HepG2 (cell line): Measurements from ENCODE around the gene ST7L. TPM values are rescaled to one million over a fixed set of nuclear protein-coding genes. Genes with fewer than 3 reads are reported as not detected.

Experiments
- ATAC-seq: fragments of 200-7000 bp; cut with Tn5 transposase; 3 replicates; pipeline ENCODE4 v1.9.1; 2020; ENCODE audit warnings: mild to moderate bottlenecking, moderate library complexity
- BruUV-seq: library from RNA; stranded (reverse); fragments of 400-500 nt; replicated peaks from 2 replicates; lab custom pipeline; 2021; lab: Mats Ljungman, UMichigan
- CTCF ChIA-PET: fragments of 300-600 bp; formaldehyde crosslinking; extraction: SDS; loops from one replicate; lab custom pipeline; 2021; ENCODE audit warnings: low total read pairs, inconsistent platforms, low intra/inter-chr PET ratio; lab: Yijun Ruan, JAX
- POLR2A ChIA-PET: fragments of 350-600 bp; sonication (Branson Sonifier 250); formaldehyde crosslinking; loops from one replicate; lab custom pipeline; 2020; ENCODE audit warnings: antibody characterized with exemption, inconsistent platforms; lab: Yijun Ruan, JAX
- DNase-seq: peaks from one replicate; pipeline ENCODE4 v3.0.0-alpha.2; 2015; ENCODE audit warnings: low spot score
- FAIRE-seq: peaks from 3 replicates; lab custom pipeline; 2011; peaks lifted over from hg19 to GRCh38; lab: Jason Lieb, UNC
- H2AFZ ChIP-seq: one replicate; pipeline ENCODE4 v1.6.1; 2011; ENCODE audit warnings: low read length, inconsistent platforms
- H3K27ac ChIP-seq: fragments of 300-600 bp; 3 replicates; pipeline ENCODE4 v1.8.0; 2011; ENCODE audit warnings: mixed run types, mild to moderate bottlenecking, mixed read lengths, low read length, inconsistent platforms; ENCODE audit not compliant: insufficient read depth; ENCODE audit errors: extremely low read length
- H3K27me3 ChIP-seq, 2 experiments: fragments of 200-600 bp in 1 of 2; 2 replicates in 1 of 2; 3 replicates in 1 of 2; pipeline versions ENCODE4 v1.6.0 to v1.8.0; 2011; ENCODE audit warnings: low read length in 2 of 2, mild to moderate bottlenecking in 2 of 2, moderate library complexity in 2 of 2, inconsistent platforms in 1 of 2; ENCODE audit not compliant: insufficient read depth in 2 of 2, control insufficient read depth in 1 of 2
- H3K36me3 ChIP-seq, 2 experiments: fragments of 200-600 bp in 1 of 2; replicated peaks in 1 of 2; 2 replicates in 1 of 2; 3 replicates in 1 of 2; pipeline versions ENCODE4 v1.5.1 to v1.8.0; 2011; ENCODE audit warnings: low read length in 2 of 2, inconsistent platforms in 1 of 2; ENCODE audit not compliant: insufficient read depth in 2 of 2, control insufficient read depth in 1 of 2
- H3K4me1 ChIP-seq: 2 replicates; pipeline ENCODE4 v1.5.1; 2012; ENCODE audit warnings: low read length, inconsistent platforms; ENCODE audit not compliant: insufficient read depth
- H3K4me2 ChIP-seq: 2 replicates; pipeline ENCODE4 v1.6.0; 2011; ENCODE audit warnings: low read depth, low read length, inconsistent platforms
- H3K4me3 ChIP-seq, 3 experiments: fragments of 200-600 bp in 1 of 3; sonication (generic), shearing (Covaris generic) in 1 of 3; replicated peaks in 1 of 3; 2 replicates each; pipeline ENCODE4 v1.5.1; 2011 to 2016; ENCODE audit warnings: low read length in 3 of 3, inconsistent platforms in 2 of 3, low read depth in 2 of 3, mild to moderate bottlenecking in 2 of 3, control low read depth in 1 of 3, mixed read lengths in 1 of 3; ENCODE audit not compliant: insufficient read depth in 1 of 3
- H3K79me2 ChIP-seq: one replicate; pipeline ENCODE4 v1.6.1; 2011; ENCODE audit warnings: low read length, inconsistent platforms; ENCODE audit not compliant: insufficient read depth
- H3K9ac ChIP-seq: 2 replicates; pipeline ENCODE4 v1.6.0; 2011; ENCODE audit warnings: mild to moderate bottlenecking, low read depth, low read length, inconsistent platforms; ENCODE audit not compliant: insufficient read depth
- H3K9me3 ChIP-seq: 2 replicates; pipeline ENCODE4 v1.5.1; 2012; ENCODE audit warnings: mild to moderate bottlenecking, low read length
- H4K20me1 ChIP-seq: 2 replicates; pipeline ENCODE4 v1.6.0; 2011; ENCODE audit warnings: inconsistent platforms, mild to moderate bottlenecking, low read length, moderate library complexity; ENCODE audit not compliant: insufficient read depth
- ATAD3A ChIP-seq: sonication (generic); formaldehyde crosslinking; IDR thresholded peaks from 2 replicates; pipeline ENCODE4 v1.4.0; 2020; ENCODE audit warnings: missing genetic modification reagents
- FOXA1 ChIP-seq, 2 experiments: fragments of 450-650 bp in 1 of 2; sonication (generic) in 1 of 2; formaldehyde crosslinking in 1 of 2; IDR thresholded peaks; 2 replicates each; pipeline versions ENCODE4 v1.4.0 to v1.6.1; 2016 to 2020; ENCODE audit warnings: missing genetic modification reagents in 1 of 2
- PCBP1 ChIP-seq: fragments of 200-400 bp; formaldehyde crosslinking; IDR thresholded peaks from 2 replicates; pipeline ENCODE4 v1.6.1; 2017; ENCODE audit warnings: mild to moderate bottlenecking, low read depth, low read length, borderline replicate concordance
- SNRNP70 ChIP-seq: fragments of 200-400 bp; formaldehyde crosslinking; IDR thresholded peaks from 2 replicates; pipeline ENCODE4 v1.6.1; 2017; ENCODE audit warnings: mild to moderate bottlenecking, low read depth, low read length, moderate library complexity
- U2AF1 ChIP-seq: fragments of 200-400 bp; formaldehyde crosslinking; optimal IDR thresholded peaks from 2 replicates; pipeline ENCODE3; 2017; ENCODE audit warnings: mild to moderate bottlenecking, low read depth, low read length
- ZNF235 ChIP-seq: sonication (generic); formaldehyde crosslinking; IDR thresholded peaks from 2 replicates; pipeline ENCODE4 v1.8.1; 2023; ENCODE audit warnings: mild to moderate bottlenecking, missing genetic modification reagents, borderline replicate concordance
- ZNF891 ChIP-seq: sonication (generic); formaldehyde crosslinking; IDR thresholded peaks from 2 replicates; pipeline ENCODE4 v1.5.0; 2020; ENCODE audit warnings: mild to moderate bottlenecking, missing genetic modification reagents
- ZSCAN25 ChIP-seq: sonication (generic); formaldehyde crosslinking; IDR thresholded peaks from 2 replicates; pipeline ENCODE4 v1.8.0; 2022; ENCODE audit warnings: mild to moderate bottlenecking, missing genetic modification reagents
- WGBS: methylation state at CpG from one replicate; pipeline ENCODE4 v1.1.6; 2017; ENCODE audit warnings: low lambda C conversion rate; 5-methylcytosine and 5-hydroxymethylcytosine counted together
- in situ Hi-C: cut with HindIII; loops from 2 replicates; pipeline ENCODE4 v1.10.0; 2017; ENCODE audit warnings: low pct_unique_long_range_greater_than_20kb; ENCODE audit not compliant: extremely low pct_ligation_motif_present
- intact Hi-C: fragments of 100-400 bp; cut with micrococcal nuclease; formaldehyde crosslinking; loops from one replicate; pipeline ENCODE4 v1.10.0; 2022; ENCODE audit not compliant: unreplicated experiment
- polyA plus RNA-seq, 8 experiments: library from polyadenylated mRNA; depleted of rRNA in 3 of 8; stranded (reverse) in 7 of 8; unstranded in 1 of 8; fragments of >200 nt; fragmentation: Illumina TruSeq in 4 of 8; extraction: Trizol in 4 of 8; gene quantifications; 2 replicates each; pipeline versions ENCODE4 v1.2.1 to v1.2.3, GENCODE V29; 2011 to 2016; ENCODE audit warnings: low read depth in 4 of 8, missing spikeins in 1 of 8, mixed read lengths in 1 of 8; ENCODE audit not compliant: insufficient read depth in 1 of 8
- total RNA-seq, 5 experiments: library from RNA; depleted of rRNA; stranded (reverse); fragments of >200 nt; fragmentation: Illumina TruSeq; extraction: Trizol; gene quantifications; 2 replicates each; pipeline ENCODE4 v1.2.3, GENCODE V29; 2016; ENCODE audit warnings: low read depth in 1 of 5
- TF ChIP-seq, protein P1 (sequence below): sonication (generic); formaldehyde crosslinking; IDR thresholded peaks from 2 replicates; pipeline ENCODE4 v1.8.0; 2022; ENCODE audit warnings: mild to moderate bottlenecking, missing genetic modification reagents, borderline replicate concordance
- TF ChIP-seq, protein P2 (sequence below): sonication (generic); formaldehyde crosslinking; IDR thresholded peaks from 2 replicates; pipeline ENCODE4 v1.4.0; 2020; ENCODE audit warnings: missing genetic modification reagents; ENCODE audit errors: not compliant biosample characterization
- TF ChIP-seq, protein P3 (sequence below): sonication (generic); formaldehyde crosslinking; IDR thresholded peaks from 2 replicates; pipeline ENCODE4 v1.8.0; 2022; ENCODE audit warnings: mild to moderate bottlenecking, missing genetic modification reagents, moderate library complexity
- TF ChIP-seq, protein P4 (sequence below): sonication (generic); formaldehyde crosslinking; IDR thresholded peaks from 2 replicates; pipeline ENCODE4 v1.8.0; 2022; ENCODE audit warnings: missing genetic modification reagents, low read depth, mild to moderate bottlenecking, borderline replicate concordance
- TF ChIP-seq, protein P5 (sequence below): sonication (generic); formaldehyde crosslinking; IDR thresholded peaks from 2 replicates; pipeline ENCODE4 v1.4.0; 2020; ENCODE audit warnings: mild to moderate bottlenecking, missing genetic modification reagents, borderline replicate concordance

Gene ST7L
- total and polyA plus RNA-seq, 2 of the 13 experiments (the other 11 are each of a cell fraction or from before 2014, with no cell fraction given) = 8.6 to 19.9 TPM

DNA sequence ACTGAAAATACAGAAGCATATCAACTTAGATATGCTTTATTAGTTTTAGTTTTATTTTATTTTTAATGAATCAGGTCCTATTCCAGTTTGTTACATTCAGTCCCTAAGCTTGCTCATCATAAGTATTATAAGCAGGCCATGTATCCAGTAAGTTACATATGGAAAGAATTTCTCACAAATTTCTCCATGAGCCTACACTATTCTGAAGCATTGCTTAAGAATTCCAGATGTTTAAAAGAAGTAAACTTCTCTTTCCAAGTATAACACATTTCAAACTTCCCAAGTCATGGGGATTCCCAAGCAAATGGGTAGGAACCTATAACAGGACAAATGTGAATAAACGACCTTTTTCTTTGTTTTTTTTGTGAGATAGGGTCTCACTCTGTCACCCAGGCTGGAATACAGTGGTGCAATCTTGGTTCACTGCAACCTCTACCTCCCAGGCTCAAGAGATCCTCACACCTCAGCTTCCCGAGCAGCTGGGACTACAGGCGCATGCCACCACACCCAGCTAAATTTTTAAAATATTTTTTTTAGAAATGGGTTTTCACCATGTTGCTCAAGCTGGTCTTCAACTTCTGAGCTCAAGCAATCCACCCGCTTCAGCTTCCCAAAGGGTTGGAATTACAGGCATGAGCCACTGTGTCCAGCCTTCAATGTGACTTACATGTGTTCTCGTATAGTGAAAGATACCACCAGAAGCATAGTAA lies 39.0 kb downstream of the ST7L start (continued):
- TF ChIP-seq, protein P1, sequence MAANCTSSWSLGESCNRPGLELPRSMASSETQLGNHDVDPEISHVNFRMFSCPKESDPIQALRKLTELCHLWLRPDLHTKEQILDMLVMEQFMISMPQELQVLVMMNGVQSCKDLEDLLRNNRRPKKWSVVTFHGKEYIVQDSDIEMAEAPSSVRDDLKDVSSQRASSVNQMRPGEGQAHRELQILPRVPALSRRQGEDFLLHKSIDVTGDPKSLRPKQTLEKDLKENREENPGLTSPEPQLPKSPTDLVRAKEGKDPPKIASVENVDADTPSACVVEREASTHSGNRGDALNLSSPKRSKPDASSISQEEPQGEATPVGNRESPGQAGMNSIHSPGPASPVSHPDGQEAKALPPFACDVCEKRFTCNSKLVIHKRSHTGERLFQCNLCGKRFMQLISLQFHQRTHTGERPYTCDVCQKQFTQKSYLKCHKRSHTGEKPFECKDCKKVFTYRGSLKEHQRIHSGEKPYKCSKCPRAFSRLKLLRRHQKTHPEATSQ (CRISPR knock-in tag) = no peak
- TF ChIP-seq, protein P2, sequence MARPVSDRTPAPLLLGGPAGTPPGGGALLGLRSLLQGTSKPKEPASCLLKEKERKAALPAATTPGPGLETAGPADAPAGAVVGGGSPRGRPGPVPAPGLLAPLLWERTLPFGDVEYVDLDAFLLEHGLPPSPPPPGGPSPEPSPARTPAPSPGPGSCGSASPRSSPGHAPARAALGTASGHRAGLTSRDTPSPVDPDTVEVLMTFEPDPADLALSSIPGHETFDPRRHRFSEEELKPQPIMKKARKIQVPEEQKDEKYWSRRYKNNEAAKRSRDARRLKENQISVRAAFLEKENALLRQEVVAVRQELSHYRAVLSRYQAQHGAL (CRISPR knock-in tag) = no peak

DNA sequence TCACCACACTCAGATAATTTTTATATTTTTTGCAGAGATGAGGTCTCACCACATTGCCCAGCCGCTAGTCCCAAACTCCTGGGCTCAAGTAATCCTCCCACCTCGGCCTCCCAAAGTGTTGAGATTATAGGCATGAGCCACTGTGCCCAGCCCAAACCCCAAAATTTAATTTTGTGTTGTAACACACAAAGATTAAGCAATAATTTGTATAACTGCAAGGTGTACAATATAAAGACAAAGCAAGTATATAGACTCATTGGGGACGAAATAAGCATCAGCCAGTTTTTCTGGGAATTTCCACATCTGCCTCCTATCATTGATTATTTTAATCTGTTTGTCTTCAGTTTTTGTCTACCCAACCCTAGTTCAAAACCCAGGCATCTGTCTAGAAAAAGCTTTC lies 42.7 kb downstream of the ST7L start:
- CTCF ChIA-PET = no interaction called here
- 99% methylated on average over 3 of the region's 3 CpGs for WGBS
- no peaks in the 10 kb centered on the region for H3K4me1 ChIP-seq
- in situ Hi-C loops = no loop called here
- no peaks in the 10 kb centered on the region for H4K20me1 ChIP-seq
- ATAC-seq (no peak), FAIRE-seq (no peak), DNase-seq (no peak)
- H3K27ac ChIP-seq = no peak overlapping the region
- no peak overlapping the region for H3K4me3 ChIP-seq
- no peaks in the 10 kb centered on the region for H3K27me3 ChIP-seq
- H2AFZ ChIP-seq = no peak overlapping the region
- no peaks in the 10 kb centered on the region for H3K79me2 ChIP-seq
- POLR2A ChIA-PET = no interaction called here
- intact Hi-C loops = no loop called here
- no peaks in the 10 kb centered on the region for H3K9me3 ChIP-seq
- no peak overlapping the region for H3K9ac ChIP-seq
- peaks cover 1 to 23% of the 10 kb centered on the region in 2 experiments; a peak in 3 of 5 replicates for H3K36me3 ChIP-seq
- BruUV-seq = no TSS peak
- H3K4me2 ChIP-seq = no peak overlapping the region
- TF ChIP-seq ZNF235 (no peak), ATAD3A (CRISPR knock-in tag) (no peak), PCBP1 (no peak), ZNF891 (CRISPR knock-in tag) (no peak), ZSCAN25 (CRISPR knock-in tag) (no peak), SNRNP70 (no peak), U2AF1 (no peak), FOXA1 (IDR thresholded peaks at IDR 0.05) (no peak), FOXA1 (CRISPR knock-in tag; IDR thresholded peaks at IDR 0.05) (no peak)
- TF ChIP-seq, protein P3, sequence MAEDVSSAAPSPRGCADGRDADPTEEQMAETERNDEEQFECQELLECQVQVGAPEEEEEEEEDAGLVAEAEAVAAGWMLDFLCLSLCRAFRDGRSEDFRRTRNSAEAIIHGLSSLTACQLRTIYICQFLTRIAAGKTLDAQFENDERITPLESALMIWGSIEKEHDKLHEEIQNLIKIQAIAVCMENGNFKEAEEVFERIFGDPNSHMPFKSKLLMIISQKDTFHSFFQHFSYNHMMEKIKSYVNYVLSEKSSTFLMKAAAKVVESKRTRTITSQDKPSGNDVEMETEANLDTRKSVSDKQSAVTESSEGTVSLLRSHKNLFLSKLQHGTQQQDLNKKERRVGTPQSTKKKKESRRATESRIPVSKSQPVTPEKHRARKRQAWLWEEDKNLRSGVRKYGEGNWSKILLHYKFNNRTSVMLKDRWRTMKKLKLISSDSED (CRISPR knock-in tag) = no peak
- TF ChIP-seq, protein P4, sequence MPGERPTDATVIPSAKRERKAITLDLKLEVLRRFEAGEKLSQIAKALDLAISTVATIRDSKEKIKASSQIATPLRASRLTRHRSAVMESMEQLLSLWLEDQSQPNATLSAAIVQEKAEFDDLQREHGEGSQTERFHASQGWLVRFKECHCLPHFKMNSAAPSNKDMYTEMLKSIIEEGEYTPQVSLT (CRISPR knock-in tag) = no peak
- TF ChIP-seq, protein P5, sequence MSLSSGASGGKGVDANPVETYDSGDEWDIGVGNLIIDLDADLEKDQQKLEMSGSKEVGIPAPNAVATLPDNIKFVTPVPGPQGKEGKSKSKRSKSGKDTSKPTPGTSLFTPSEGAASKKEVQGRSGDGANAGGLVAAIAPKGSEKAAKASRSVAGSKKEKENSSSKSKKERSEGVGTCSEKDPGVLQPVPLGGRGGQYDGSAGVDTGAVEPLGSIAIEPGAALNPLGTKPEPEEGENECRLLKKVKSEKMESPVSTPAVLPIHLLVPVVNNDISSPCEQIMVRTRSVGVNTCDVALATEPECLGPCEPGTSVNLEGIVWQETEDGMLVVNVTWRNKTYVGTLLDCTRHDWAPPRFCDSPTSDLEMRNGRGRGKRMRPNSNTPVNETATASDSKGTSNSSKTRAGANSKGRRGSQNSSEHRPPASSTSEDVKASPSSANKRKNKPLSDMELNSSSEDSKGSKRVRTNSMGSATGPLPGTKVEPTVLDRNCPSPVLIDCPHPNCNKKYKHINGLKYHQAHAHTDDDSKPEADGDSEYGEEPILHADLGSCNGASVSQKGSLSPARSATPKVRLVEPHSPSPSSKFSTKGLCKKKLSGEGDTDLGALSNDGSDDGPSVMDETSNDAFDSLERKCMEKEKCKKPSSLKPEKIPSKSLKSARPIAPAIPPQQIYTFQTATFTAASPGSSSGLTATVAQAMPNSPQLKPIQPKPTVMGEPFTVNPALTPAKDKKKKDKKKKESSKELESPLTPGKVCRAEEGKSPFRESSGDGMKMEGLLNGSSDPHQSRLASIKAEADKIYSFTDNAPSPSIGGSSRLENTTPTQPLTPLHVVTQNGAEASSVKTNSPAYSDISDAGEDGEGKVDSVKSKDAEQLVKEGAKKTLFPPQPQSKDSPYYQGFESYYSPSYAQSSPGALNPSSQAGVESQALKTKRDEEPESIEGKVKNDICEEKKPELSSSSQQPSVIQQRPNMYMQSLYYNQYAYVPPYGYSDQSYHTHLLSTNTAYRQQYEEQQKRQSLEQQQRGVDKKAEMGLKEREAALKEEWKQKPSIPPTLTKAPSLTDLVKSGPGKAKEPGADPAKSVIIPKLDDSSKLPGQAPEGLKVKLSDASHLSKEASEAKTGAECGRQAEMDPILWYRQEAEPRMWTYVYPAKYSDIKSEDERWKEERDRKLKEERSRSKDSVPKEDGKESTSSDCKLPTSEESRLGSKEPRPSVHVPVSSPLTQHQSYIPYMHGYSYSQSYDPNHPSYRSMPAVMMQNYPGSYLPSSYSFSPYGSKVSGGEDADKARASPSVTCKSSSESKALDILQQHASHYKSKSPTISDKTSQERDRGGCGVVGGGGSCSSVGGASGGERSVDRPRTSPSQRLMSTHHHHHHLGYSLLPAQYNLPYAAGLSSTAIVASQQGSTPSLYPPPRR (CRISPR knock-in tag) = no peak
